ENCODE results near the gene CDC45. TPM values are rescaled to one million over a fixed set of nuclear protein-coding genes. Genes with fewer than 3 reads are reported as not detected.

CDC45 gene
- total and polyA plus RNA-seq, 2 donors (not counting 1 experiment from before 2014, with no cell fraction given) = 3.8 to 12.0 TPM

- no peak overlapping the region for H2AFZ ChIP-seq (ENCODE audit: low read length)
- H3K4me3 ChIP-seq (replicated peaks in 1 of 4; ENCODE audit: control extremely low read depth in 1 of 4, insufficient read depth in 1 of 4, low read depth in 3 of 4, low read length in 4 of 4) = no peak overlapping the region
- peaks cover 14% of the 10 kb centered on the region for H3K36me3 ChIP-seq (ENCODE audit: control insufficient read depth, insufficient read depth, low read length)
- H3K27ac ChIP-seq (ENCODE audit: insufficient read depth, low read length) = no peak overlapping the region
- no peak for DNase-seq (ENCODE audit: low read depth in 2 of 2)
- H4K20me1 ChIP-seq (ENCODE audit: control insufficient read depth, extremely low read depth, insufficient read depth, low read length) = no peaks in the 10 kb centered on the region
- H3K27me3 ChIP-seq (ENCODE audit: control insufficient read depth, insufficient read depth, low read length) = no peaks in the 10 kb centered on the region
- H3K9ac ChIP-seq (ENCODE audit: insufficient read depth, low read length) = no peak overlapping the region
- no peak overlapping the region for H3K4me2 ChIP-seq (ENCODE audit: extremely low read depth, insufficient read depth, low read length)
- H3K9me3 ChIP-seq (ENCODE audit: control insufficient read depth, insufficient read depth, low read depth, low read length) = no peaks in the 10 kb centered on the region
- TF ChIP-seq EZH2 (IDR thresholded peaks at IDR 0.05; ENCODE audit: low read length, missing control alignments) (no peak), CTCF (conservative IDR thresholded peaks at IDR 0.05 in 1 of 2, IDR thresholded peaks at IDR 0.05 in 1 of 2; ENCODE audit: low read depth in 1 of 2, low read length in 2 of 2) (no peak)
- H3K79me2 ChIP-seq (ENCODE audit: control insufficient read depth, insufficient read depth, low read length) = peaks cover 54% of the 10 kb centered on the region
- H3K4me1 ChIP-seq (ENCODE audit: control insufficient read depth, extremely low read depth, insufficient read depth, low read length) = peaks cover 11% of the 10 kb centered on the region
These were observed 3.7 kb upstream of the CDC45 start for GRCh38 chr22:19476023-19476422.

GRCh38 chr22:19477321-19478044 lies 2.2 kb upstream of the CDC45 start:
- Histone ChIP-seq H3K4me2 (ENCODE audit: extremely low read depth, insufficient read depth, low read length) (peak overlapping the region; percentile 99), H3K36me3 (ENCODE audit: control insufficient read depth, insufficient read depth, low read length) (peaks cover 6% of the 10 kb centered on the region), H3K27ac (ENCODE audit: insufficient read depth, low read length) (peak overlapping the region; percentile 91), H3K9ac (ENCODE audit: insufficient read depth, low read length) (peak overlapping the region; percentile 63), H3K4me3 (replicated peaks in 1 of 4; ENCODE audit: control extremely low read depth in 1 of 4, insufficient read depth in 1 of 4, low read depth in 3 of 4, low read length in 4 of 4) (peak overlapping the region; percentile 80 to 98 (median 89)), H3K79me2 (ENCODE audit: control insufficient read depth, insufficient read depth, low read length) (peaks cover 52% of the 10 kb centered on the region), H2AFZ (ENCODE audit: low read length) (no peak overlapping the region), H3K4me1 (ENCODE audit: control insufficient read depth, extremely low read depth, insufficient read depth, low read length) (peaks cover 11% of the 10 kb centered on the region), H3K27me3 (ENCODE audit: control insufficient read depth, insufficient read depth, low read length) (no peaks in the 10 kb centered on the region), H3K9me3 (ENCODE audit: control insufficient read depth, insufficient read depth, low read depth, low read length) (no peaks in the 10 kb centered on the region), H4K20me1 (ENCODE audit: control insufficient read depth, extremely low read depth, insufficient read depth, low read length) (no peaks in the 10 kb centered on the region)
- TF ChIP-seq EZH2 (IDR thresholded peaks at IDR 0.05; ENCODE audit: low read length, missing control alignments) (no peak), CTCF (conservative IDR thresholded peaks at IDR 0.05 in 1 of 2, IDR thresholded peaks at IDR 0.05 in 1 of 2; ENCODE audit: low read depth in 1 of 2, low read length in 2 of 2) (peak in 1 of 2 donors; percentile 31)
- peak; percentile 9 to 50 for DNase-seq (ENCODE audit: low read depth in 2 of 2)

GRCh38 chr22:19478045-19478900 lies 1.4 kb upstream of the CDC45 start:
- TF ChIP-seq EZH2 (IDR thresholded peaks at IDR 0.05; ENCODE audit: low read length, missing control alignments) (no peak), CTCF (conservative IDR thresholded peaks at IDR 0.05 in 1 of 2, IDR thresholded peaks at IDR 0.05 in 1 of 2; ENCODE audit: low read depth in 1 of 2, low read length in 2 of 2) (no peak)
- H3K27ac ChIP-seq (ENCODE audit: insufficient read depth, low read length) = peak overlapping the region; percentile 91

More at GRCh38 chr22:19478045-19478900, 1.4 kb upstream of the CDC45 start:
- Histone ChIP-seq H3K4me1 (ENCODE audit: control insufficient read depth, extremely low read depth, insufficient read depth, low read length) (peaks cover 11% of the 10 kb centered on the region), H3K4me2 (ENCODE audit: extremely low read depth, insufficient read depth, low read length) (peak overlapping the region; percentile 99), H3K27me3 (ENCODE audit: control insufficient read depth, insufficient read depth, low read length) (no peaks in the 10 kb centered on the region), H3K9me3 (ENCODE audit: control insufficient read depth, insufficient read depth, low read depth, low read length) (no peaks in the 10 kb centered on the region), H2AFZ (ENCODE audit: low read length) (peak overlapping the region; percentile 34), H3K9ac (ENCODE audit: insufficient read depth, low read length) (peak overlapping the region; percentile 63), H4K20me1 (ENCODE audit: control insufficient read depth, extremely low read depth, insufficient read depth, low read length) (no peaks in the 10 kb centered on the region), H3K36me3 (ENCODE audit: control insufficient read depth, insufficient read depth, low read length) (peaks cover 4% of the 10 kb centered on the region), H3K79me2 (ENCODE audit: control insufficient read depth, insufficient read depth, low read length) (peaks cover 52% of the 10 kb centered on the region), H3K4me3 (replicated peaks in 1 of 4; ENCODE audit: control extremely low read depth in 1 of 4, insufficient read depth in 1 of 4, low read depth in 3 of 4, low read length in 4 of 4) (peak overlapping the region; percentile 80 to 98 (median 89))
- no peak for DNase-seq (ENCODE audit: low read depth in 2 of 2)

Measured in fibroblast of lung (primary cell).